Type B pancreatic cell (in vitro differentiated cells): Measurements from ENCODE around the gene TMEM130. TPM values are rescaled to one million over a fixed set of nuclear protein-coding genes. Genes with fewer than 3 reads are reported as not detected.

Experiments used
- DNase-seq: peaks from one replicate; pipeline ENCODE4 v3.0.0; 2021; ENCODE audit warnings: mixed read lengths; ENCODE audit not compliant: unreplicated experiment; ENCODE audit errors: extremely low spot score
- H3K27ac Mint-ChIP-seq: 2 replicates; pipeline ENCODE4 v1.8.0; 2021; ENCODE audit warnings: mild to moderate bottlenecking, mixed read lengths
- H3K27me3 Mint-ChIP-seq: 2 replicates; pipeline ENCODE4 v1.8.0; 2021; ENCODE audit warnings: mixed read lengths
- H3K36me3 Mint-ChIP-seq: 2 replicates; pipeline ENCODE4 v1.8.0; 2021; ENCODE audit warnings: mixed read lengths
- H3K4me1 Mint-ChIP-seq: one replicate; pipeline ENCODE4 v1.8.0; 2021; ENCODE audit warnings: mixed read lengths; ENCODE audit not compliant: unreplicated experiment
- H3K4me3 Mint-ChIP-seq: 2 replicates; pipeline ENCODE4 v1.8.0; 2021; ENCODE audit warnings: mild to moderate bottlenecking, mixed read lengths
- H3K9me3 Mint-ChIP-seq: 2 replicates; pipeline ENCODE4 v1.8.0; 2021; ENCODE audit warnings: mixed read lengths
- total RNA-seq: library from RNA; stranded (reverse); gene quantifications from 2 replicates; pipeline ENCODE4 v1.2.1, GENCODE V29; 2021; ENCODE audit warnings: low replicate concordance
- TF ChIP-seq, protein P1 (sequence below): fragments of 200-600 bp; sonication (generic); conservative IDR thresholded peaks from 2 replicates; pipeline ENCODE4 v1.5.0; 2021; ENCODE audit warnings: antibody characterized with exemption, mild to moderate bottlenecking

Gene TMEM130
- total RNA-seq, 1 donor from 2014 or later = 1.2 TPM

DNA sequence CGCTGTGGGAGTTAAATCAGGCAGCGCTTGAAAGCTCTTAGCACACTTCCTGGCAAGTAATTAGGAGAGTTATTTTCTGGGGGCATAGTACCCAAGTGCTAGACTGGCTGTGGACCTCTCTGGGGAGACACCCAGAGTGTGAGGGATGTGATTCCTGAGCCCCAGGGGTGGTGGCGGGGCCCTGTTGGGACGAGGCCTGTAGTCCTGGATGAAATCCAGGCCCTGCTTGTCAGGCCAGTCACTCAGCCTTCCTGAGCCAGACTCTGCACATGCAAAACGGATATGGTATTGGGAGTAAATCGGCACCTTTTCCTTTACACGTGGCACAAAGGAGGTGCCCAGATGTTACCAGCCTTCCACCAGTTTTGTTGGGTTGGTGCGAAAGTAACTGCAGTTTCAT is 39.7 kb upstream of the TMEM130 start:
- no peak overlapping the region for H3K4me3 Mint-ChIP-seq
- TF ChIP-seq, protein P1, sequence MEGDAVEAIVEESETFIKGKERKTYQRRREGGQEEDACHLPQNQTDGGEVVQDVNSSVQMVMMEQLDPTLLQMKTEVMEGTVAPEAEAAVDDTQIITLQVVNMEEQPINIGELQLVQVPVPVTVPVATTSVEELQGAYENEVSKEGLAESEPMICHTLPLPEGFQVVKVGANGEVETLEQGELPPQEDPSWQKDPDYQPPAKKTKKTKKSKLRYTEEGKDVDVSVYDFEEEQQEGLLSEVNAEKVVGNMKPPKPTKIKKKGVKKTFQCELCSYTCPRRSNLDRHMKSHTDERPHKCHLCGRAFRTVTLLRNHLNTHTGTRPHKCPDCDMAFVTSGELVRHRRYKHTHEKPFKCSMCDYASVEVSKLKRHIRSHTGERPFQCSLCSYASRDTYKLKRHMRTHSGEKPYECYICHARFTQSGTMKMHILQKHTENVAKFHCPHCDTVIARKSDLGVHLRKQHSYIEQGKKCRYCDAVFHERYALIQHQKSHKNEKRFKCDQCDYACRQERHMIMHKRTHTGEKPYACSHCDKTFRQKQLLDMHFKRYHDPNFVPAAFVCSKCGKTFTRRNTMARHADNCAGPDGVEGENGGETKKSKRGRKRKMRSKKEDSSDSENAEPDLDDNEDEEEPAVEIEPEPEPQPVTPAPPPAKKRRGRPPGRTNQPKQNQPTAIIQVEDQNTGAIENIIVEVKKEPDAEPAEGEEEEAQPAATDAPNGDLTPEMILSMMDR = no peak
- H3K9me3 Mint-ChIP-seq = no peaks in the 10 kb centered on the region
- H3K36me3 Mint-ChIP-seq = peaks cover 31% of the 10 kb centered on the region
- DNase-seq = no peak
- H3K27me3 Mint-ChIP-seq = no peaks in the 10 kb centered on the region
- H3K4me1 Mint-ChIP-seq = no peaks in the 10 kb centered on the region
- no peak overlapping the region for H3K27ac Mint-ChIP-seq

DNA sequence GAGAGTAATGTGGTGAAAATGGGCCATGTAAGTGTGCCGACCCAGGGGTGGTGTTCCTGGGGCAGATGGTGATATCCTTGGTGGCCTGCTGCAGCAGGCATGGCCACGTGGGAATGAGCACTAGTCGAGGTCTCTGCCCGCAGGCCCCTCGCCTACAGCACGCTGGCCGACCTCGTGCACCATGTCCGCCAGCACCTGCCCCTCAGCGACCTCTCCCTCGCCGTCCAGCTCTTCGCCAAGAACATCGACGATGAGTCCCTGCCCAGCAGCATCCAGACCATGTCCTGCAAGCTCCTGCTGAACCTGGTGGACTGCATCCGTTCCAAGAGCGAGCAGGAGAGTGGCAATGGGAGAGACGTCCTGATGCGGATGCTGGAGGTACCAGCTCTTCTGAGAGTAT is 38.8 kb upstream of the TMEM130 start:
- peaks cover 32% of the 10 kb centered on the region for H3K36me3 Mint-ChIP-seq

DNA sequence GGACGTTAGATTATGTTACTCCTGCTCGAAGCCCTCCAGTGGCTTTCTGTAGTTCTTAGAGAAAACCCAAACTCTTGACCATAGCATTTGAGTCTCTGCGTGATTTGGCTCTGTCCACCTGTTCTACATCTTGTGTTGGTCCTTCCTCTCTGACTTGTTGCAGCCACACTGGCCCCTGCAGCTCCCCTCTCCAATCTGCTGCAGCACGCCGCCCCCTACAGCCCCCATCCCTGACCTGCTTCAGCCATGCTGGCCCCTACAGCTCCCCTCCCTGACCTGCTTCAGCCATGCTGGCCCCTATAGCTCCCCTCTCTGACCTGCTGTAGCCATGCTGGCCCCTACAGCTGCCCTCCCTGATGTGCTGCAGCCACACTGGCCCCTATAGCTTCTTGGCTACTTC is 37.8 kb upstream of the TMEM130 start:
- TF ChIP-seq, protein P1 = no peak
- DNase-seq = no peak
- Mint-ChIP-seq H3K27me3 (no peaks in the 10 kb centered on the region), H3K4me1 (no peaks in the 10 kb centered on the region), H3K27ac (no peak overlapping the region), H3K4me3 (no peak overlapping the region), H3K36me3 (peaks cover 31% of the 10 kb centered on the region), H3K9me3 (no peaks in the 10 kb centered on the region)

More for the DNA sequence above, 38.8 kb upstream of the TMEM130 start:
- DNase-seq = no peak
- H3K4me1 Mint-ChIP-seq = no peaks in the 10 kb centered on the region
- no peak overlapping the region for H3K4me3 Mint-ChIP-seq
- no peaks in the 10 kb centered on the region for H3K27me3 Mint-ChIP-seq
- no peaks in the 10 kb centered on the region for H3K9me3 Mint-ChIP-seq
- TF ChIP-seq, protein P1 = no peak
- no peak overlapping the region for H3K27ac Mint-ChIP-seq

DNA sequence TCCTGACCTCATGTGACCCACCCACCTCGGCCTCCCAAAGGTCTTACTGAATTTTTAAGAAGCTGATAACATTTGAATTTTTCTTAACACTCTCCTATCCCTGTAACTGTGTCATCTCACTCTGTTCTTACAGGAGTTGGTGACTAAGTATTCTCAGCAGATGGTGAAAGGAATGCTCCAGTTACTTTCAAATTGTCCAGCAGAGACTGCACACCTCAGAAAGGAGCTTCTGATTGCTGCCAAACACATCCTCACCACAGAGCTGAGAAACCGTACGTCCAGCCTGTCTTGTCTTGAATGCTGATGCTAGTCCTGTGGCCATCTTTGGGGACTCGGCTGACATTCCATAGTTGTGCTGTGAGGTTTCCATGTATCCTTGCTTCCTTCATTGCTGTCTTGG is 33.4 kb upstream of the TMEM130 start:
- H3K9me3 Mint-ChIP-seq = no peaks in the 10 kb centered on the region
- no peak overlapping the region for H3K27ac Mint-ChIP-seq
- no peaks in the 10 kb centered on the region for H3K27me3 Mint-ChIP-seq
- DNase-seq = no peak
- peaks cover 36% of the 10 kb centered on the region for H3K36me3 Mint-ChIP-seq
- H3K4me3 Mint-ChIP-seq = no peak overlapping the region
- no peaks in the 10 kb centered on the region for H3K4me1 Mint-ChIP-seq
- TF ChIP-seq, protein P1 = no peak

DNA sequence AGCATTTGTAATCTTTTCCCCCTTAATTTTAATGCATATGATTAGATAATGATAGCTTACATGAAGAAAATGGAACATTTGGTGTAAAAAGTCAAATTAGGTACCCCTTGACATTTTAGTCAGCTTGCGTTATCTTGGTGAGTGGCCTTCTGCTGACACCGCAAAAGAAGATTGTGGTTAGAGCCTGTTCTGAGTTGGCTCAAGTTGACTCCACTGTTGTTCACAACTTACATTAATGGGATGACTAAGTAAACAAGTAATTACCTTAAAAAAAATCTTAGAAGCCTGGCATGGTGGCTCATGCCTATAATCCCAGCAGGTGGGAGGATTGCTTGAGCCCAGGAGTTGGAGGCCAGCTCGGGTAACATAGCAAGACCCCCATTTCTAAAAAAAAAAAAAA is 32.7 kb upstream of the TMEM130 start:
- Mint-ChIP-seq H3K4me3 (no peak overlapping the region), H3K36me3 (peaks cover 33% of the 10 kb centered on the region), H3K27ac (no peak overlapping the region), H3K27me3 (no peaks in the 10 kb centered on the region), H3K9me3 (no peaks in the 10 kb centered on the region), H3K4me1 (no peaks in the 10 kb centered on the region)
- DNase-seq = no peak
- TF ChIP-seq, protein P1 = no peak

DNA sequence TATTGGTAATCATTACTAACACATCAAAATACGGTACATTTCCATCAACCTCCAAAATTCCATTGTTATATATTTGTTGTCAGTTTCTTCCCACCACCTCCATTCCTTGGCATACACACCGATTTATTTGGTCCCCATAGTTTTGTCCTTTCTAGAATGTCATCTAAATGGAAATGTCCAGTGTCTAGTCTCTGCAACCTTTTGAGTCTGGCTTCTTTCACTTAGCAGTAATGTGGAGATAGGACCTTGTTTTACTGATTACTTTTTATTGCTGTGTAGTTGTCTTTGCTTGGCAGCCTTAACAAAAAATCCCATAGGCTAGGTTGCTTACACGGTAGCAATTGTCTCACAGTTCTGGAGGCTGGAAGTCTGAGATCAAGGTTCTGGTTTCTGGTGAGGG is 31.0 kb upstream of the TMEM130 start:
- Mint-ChIP-seq H3K27me3 (no peaks in the 10 kb centered on the region), H3K4me3 (no peak overlapping the region), H3K27ac (no peak overlapping the region), H3K4me1 (no peaks in the 10 kb centered on the region), H3K36me3 (peaks cover 42% of the 10 kb centered on the region), H3K9me3 (no peaks in the 10 kb centered on the region)
- DNase-seq = no peak
- TF ChIP-seq, protein P1 = no peak
